Adipose tissue (tissue), 3 donors: ENCODE results near the gene AQP10. TPM values are rescaled to one million over a fixed set of nuclear protein-coding genes. Genes with fewer than 3 reads are reported as not detected.
"Not testable (repeated sequence)": the region's sequence is repeated elsewhere in the genome, so short reads cannot be mapped to it uniquely, and the experiment has no call there.

Experiments used
- H3K27ac ChIP-seq: one replicate; pipeline ENCODE4 v1.5.1; 2013; ENCODE audit warnings: low read depth, low read length
- WGBS, 3 donors: extraction: QIAGEN DNeasy Blood & Tissue Kit; methylation state at CpG; one replicate each; pipeline ENCODE4 v1.1.7; 2013; 5-methylcytosine and 5-hydroxymethylcytosine counted together
- polyA plus RNA-seq, 3 donors: library from polyadenylated mRNA; stranded (reverse); fragments of 200-250 nt; gene quantifications; one replicate each; pipeline ENCODE4 v1.2.3, GENCODE V29; 2013
- donor health status: healthy with polysubstance abuse.
- donor health status: Bipolar disorder and iron deficiency.
- donor health status: healthy.

The AQP10 gene
- polyA plus RNA-seq, 3 donors: 0.07 TPM; not detected in 2

DNA sequence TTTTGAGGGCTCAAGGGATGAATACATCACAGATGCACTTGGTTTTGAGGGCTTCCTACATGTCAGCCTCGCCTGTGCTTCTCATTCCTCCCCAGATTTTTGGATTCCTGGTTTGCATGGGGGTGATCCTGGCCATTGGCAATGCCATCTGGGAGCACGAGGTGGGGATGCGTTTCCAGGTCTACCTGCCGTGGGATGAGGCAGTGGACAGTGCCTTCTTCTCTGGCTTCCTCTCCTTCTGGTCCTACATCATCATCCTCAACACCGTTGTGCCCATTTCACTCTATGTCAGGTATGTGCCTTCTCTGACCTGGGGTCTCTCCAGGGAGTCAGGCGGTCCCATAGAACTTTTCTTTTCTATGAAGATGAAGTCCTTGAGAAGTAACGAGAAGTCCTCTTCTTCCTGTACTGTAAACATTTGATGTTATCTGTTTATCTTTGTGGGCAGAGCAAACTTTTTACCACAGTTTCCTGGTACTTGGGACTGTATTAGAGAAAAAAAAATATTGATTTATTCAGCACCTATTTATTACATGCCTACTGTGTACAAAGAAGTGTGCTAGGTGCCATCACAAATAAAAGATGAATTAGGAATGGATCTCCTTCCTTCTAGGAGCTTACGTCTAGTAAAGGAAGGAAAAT, 16.5 kb downstream of the AQP10 start:
- H3K27ac ChIP-seq: no peak overlapping the region
- 84 to 89% (median 86%) methylated on average over 8 of the region's 8 CpGs for WGBS, 3 donors

DNA sequence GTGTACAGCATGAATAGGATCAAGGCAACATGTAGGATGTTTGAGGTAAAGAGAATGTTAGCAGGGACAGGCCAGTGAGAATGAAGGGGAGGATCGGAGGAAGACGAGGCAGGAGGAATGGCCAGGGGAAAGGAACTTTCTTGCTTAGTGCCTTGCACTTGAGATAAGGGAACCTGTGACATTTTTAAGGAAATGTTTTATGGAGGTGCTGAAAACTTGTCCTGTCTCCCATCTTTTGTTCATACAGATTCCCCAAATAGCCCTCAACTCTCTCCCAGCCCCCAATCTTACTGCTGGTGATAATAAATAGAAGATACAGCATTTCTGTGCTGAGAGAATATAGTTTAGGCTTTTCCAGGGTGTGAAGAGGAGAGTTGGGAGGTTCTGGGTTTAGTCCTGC, 18.0 kb downstream of the AQP10 start:
- no peak overlapping the region for H3K27ac ChIP-seq
- WGBS, 3 donors: 85 to 100% (median 96%) methylated on average over 2 of the region's 2 CpGs

GRCh38 chr1:154341366-154341765, 20.5 kb downstream of the AQP10 start:
- WGBS, 3 donors: 88 to 97% (median 96%) methylated on average over 9 of the region's 9 CpGs
- H3K27ac ChIP-seq: not testable (repeated sequence)

- no peak overlapping the region for H3K27ac ChIP-seq
- WGBS, 3 donors: 91 to 93% (median 93%) methylated on average over 7 of the region's 7 CpGs
These were observed 21.2 kb downstream of the AQP10 start for GRCh38 chr1:154342132-154342531.

- no peak overlapping the region for H3K27ac ChIP-seq
- WGBS, 3 donors: 65 to 85% (median 65%) methylated on average over 21 of the region's 21 CpGs
These were observed 22.1 kb downstream of the AQP10 start for GRCh38 chr1:154342836-154343472.

DNA sequence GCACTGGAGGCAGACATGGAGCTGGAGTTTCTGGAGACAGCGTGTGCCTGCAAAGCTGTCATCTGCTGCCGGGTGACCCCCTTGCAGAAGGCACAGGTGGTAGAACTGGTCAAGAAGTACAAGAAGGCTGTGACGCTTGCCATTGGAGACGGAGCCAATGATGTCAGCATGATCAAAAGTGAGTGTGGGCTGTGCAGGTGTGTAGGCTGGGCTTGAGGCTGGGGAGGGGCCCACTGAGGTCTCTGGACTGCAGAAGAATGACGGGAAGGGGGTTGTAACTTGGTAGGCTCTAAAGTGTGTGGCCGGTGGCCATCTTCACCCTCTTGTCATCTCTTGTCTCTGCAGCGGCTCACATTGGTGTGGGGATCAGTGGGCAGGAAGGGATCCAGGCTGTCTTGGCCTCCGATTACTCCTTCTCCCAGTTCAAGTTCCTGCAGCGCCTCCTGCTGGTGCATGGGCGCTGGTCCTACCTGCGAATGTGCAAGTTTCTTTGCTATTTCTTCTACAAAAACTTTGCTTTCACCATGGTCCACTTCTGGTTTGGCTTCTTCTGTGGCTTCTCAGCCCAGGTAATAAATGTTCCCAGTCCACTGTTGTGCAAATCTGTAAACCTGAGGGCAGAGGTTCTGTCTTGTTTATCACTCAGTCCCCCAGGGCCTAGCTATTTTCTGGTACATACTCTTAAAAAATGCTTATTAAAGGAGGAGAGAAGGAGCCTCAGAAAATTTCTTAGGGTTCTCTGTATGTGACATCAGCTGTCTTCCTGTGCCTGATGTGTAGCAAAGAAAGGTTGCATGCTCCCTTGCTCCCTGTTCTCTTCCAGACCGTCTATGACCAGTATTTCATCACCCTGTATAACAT, 24.3 kb downstream of the AQP10 start:
- WGBS, 3 donors: 79 to 84% (median 84%) methylated on average over 12 of the region's 12 CpGs
- no peak overlapping the region for H3K27ac ChIP-seq

DNA sequence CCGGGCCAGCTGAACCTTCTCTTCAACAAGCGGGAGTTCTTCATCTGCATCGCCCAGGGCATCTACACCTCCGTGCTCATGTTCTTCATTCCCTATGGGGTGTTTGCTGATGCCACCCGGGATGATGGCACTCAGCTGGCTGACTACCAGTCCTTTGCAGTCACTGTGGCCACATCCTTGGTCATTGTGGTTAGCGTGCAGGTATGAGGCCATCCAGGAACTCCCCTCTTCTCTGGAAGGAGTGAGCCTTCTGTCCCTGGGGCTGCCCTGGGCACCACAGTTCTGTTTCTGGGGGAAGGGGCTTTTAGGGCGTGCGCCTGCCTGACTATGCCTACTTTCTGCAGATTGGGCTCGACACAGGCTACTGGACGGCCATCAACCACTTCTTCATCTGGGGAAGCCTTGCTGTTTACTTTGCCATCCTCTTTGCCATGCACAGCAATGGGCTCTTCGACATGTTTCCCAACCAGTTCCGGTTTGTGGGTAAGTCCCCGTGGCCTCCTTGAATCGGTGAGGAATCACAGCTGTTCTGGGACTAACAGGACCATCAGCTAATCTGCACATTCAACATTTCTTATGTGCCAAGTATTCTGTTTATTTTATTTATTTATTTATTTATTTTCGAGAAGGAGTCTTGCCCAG, 25.5 kb downstream of the AQP10 start:
- WGBS, 3 donors: 79 to 92% (median 85%) methylated on average over 15 of the region's 15 CpGs
- H3K27ac ChIP-seq: no peak overlapping the region

GRCh38 chr1:154347961-154348360, 27.1 kb downstream of the AQP10 start:
- WGBS, 3 donors: 73 to 90% (median 84%) methylated on average over 3 of the region's 3 CpGs
- H3K27ac ChIP-seq: no peak overlapping the region

DNA sequence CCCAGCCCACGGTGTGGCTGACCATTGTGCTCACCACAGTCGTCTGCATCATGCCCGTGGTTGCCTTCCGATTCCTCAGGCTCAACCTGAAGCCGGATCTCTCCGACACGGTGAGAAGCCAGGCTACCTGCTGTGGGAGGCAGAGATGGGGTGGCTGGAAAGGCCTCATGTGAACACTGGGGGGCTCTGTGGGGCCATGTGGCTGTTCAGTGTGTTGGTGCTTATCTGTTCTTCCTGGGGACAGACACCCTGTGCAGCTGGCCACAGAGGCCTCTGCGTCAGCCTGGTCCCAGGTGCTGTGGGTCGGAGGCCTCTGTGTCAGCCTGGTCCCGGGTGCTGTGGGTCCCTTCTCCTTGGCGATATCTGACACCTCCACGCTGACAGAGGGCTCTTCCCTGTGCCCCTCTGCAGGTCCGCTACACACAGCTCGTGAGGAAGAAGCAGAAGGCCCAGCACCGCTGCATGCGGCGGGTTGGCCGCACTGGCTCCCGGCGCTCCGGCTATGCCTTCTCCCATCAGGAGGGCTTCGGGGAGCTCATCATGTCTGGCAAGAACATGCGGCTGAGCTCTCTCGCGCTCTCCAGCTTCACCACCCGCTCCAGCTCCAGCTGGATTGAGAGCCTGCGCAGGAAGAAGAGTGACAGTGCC, 27.7 kb downstream of the AQP10 start:
- 94 to 95% (median 94%) methylated on average over 26 to 27 of the region's 27 CpGs for WGBS, 3 donors
- no peak overlapping the region for H3K27ac ChIP-seq

DNA sequence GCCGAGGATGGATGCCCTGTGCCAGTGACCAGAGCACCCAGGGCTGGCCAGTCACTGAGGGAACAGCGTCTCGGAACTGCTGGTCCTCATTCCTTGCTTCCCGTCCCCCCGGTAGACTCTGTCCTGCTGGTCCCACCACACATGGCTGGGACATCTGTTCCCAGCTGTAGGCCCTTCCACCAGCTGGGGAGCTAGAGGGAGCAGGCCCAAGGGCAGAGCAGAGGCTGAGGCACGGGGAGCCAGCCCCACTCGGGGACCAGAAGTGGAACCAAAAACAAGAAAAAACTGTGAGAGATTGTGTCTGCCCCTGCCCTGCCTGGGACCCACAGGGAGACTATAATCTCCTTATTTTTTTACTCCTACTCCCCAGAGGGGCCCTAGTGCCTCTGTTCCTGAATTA, 28.2 kb downstream of the AQP10 start:
- WGBS, 3 donors: 81 to 92% (median 83%) methylated on average over 7 of the region's 7 CpGs
- no peak overlapping the region for H3K27ac ChIP-seq

GRCh38 chr1:154350383-154350782, 29.5 kb downstream of the AQP10 start:
- WGBS, 3 donors: 75 to 78% (median 77%) methylated on average over 4 of the region's 4 CpGs
- H3K27ac ChIP-seq: no peak overlapping the region

- 41 to 72% (median 70%) methylated on average over 14 of the region's 14 CpGs for WGBS, 3 donors
- H3K27ac ChIP-seq: no peak overlapping the region
These were observed 30.6 kb downstream of the AQP10 start for GRCh38 chr1:154351363-154352068.

DNA sequence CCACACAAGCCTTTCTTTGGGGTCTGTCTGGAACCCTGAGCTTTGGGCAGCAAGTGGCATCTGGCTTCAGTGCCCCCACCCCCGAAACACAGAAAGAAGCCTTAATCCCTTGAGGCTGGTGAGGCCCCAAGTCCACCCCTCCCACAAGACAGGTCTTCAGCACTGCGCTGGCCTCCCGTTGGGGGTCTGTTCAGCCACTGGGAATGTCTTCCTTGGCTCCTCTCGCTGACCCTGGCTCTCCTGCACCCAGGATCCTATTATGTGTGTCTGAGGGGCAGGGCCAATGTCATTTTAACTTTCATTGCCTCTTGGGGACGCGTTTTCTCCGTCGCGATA, 31.3 kb downstream of the AQP10 start:
- 17 to 23% (median 19%) methylated on average over 9 of the region's 9 CpGs for WGBS, 3 donors
- no peak overlapping the region for H3K27ac ChIP-seq

DNA sequence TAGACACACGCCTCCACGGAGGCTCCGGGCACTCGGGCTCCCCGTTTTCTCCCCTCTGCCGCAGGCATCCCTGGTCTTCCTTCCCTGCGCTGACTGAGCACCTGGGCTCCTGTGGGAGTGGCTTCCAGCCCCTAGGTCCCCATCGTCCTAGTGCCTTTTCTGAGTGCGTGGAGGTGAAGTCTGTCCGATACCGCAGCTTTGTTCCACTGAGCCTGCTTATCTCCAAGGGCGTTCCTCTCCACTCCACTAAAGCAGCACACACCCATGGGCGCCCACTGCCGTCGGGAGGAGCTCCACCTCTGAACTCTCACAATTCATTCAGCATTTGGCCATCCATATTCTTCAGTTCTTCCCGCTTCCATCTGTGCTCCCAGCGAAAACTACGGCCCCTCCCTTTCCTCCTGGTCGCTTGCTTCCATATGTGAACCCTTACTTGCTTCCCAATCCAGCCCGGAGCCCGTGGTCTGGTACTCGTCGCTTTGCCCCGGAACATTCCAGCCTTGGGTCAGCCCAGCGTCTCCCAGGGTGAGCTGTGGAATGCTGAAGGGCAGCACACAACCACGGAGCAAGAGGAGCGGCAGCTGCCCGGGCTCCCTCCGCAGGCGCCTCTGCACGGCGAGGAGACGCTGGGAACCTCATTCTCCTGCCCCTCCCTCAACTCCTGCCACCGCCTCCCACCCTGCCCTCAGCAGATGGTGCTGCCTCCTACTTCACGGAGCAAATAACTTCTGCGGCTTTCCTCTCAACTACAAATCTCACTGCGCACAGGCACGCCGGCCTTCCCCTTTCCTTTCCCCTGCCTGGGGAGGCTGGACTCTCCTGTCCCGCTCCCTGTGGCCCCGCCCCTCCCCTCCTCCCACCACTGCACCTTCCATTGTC, 31.9 kb downstream of the AQP10 start:
- no peak overlapping the region for H3K27ac ChIP-seq
- WGBS, 3 donors: 1% methylated on average over 41 of the region's 41 CpGs

DNA sequence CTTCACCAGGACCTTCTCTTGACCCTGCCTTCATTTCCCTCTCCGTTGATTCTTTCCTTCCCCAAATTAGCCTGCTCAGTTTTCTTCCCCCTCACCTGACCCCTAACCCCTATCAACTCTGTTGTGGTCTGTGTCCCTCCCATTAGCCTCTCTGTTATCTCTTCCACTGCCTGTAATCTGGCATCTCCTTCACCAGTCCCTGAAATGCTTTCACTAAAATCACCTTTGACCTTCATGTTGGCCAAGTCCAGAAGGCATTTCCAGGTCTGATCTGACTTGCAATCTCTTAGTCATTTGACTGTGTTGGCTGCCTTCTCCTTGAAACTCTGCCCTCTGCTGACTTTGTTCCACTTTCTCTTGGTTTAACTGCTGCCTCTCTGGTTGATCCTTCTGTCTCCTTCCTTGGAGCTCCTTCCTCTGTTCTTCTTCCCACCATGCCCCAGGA, 32.6 kb downstream of the AQP10 start:
- no peak overlapping the region for H3K27ac ChIP-seq
- 0 to 18% (median 9%) methylated on average over 1 of the region's 1 CpG for WGBS, 3 donors

- WGBS, 3 donors: 67 to 93% (median 92%) methylated on average over 5 of the region's 5 CpGs
- H3K27ac ChIP-seq: no peak overlapping the region
These were observed 33.1 kb downstream of the AQP10 start for GRCh38 chr1:154353966-154354365.

DNA sequence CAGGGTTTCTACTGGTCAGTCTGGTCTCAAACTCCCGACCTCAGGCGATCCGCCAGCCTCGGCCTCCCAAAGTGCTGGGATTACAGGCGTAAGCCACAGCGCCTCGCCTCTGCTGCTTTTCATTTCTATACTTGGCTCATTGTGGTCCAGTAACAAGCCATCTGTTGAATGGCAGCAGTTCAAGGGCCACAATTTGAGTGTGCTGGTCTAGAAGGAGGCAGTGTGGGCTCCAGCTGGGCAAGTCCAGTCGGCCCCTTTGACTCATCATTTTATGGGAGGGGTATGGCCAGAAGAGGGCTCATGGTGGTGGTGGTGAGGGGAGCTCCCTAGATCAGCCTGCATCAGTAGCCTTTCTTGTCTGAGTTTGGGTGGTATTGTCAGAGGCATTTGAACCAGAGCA, 37.6 kb downstream of the AQP10 start:
- H3K27ac ChIP-seq: no peak overlapping the region
- WGBS, 3 donors: 92 to 97% (median 95%) methylated on average over 8 of the region's 8 CpGs
